ENCODE results near the gene HSP90AB1.

HSP90AB1 gene

DNA sequence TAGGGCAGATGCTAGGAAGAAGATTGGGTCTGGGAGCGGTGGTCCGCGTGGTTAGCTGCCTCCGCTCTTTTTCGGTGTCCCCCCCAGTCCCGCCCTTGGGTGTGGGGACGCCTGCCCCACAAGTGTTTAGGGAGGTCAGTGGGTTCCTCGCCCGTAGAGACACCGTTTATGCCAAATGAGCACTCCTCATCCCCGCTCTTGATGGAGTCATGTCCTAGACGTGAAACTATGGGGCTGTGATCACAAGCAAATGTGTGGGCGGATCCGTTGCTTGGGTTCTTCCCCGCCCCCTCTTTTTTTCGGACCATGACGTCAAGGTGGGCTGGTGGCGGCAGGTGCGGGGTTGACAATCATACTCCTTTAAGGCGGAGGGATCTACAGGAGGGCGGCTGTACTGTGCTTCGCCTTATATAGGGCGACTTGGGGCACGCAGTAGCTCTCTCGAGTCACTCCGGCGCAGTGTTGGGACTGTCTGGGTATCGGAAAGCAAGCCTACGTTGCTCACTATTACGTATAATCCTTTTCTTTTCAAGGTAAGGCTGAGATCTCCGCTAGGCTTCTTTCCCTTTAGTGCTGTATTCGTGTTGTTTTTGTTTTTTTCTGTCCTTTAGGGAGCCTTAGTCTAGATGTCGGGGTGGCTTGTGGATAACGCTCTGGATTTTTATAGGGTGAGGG, at the start of gene HSP90AB1:
HSP90AB1 (plus strand) TSS at position 439 of the 675 bp plus-strand sequence. CDS start 1,529 bp downstream, outside the sequence.
- DNase-seq = peak; percentile 85

- no peak for DNase-seq
Observed at GRCh38 chr6:44198684-44199083, 48.2 kb upstream of the HSP90AB1 start.

DNA sequence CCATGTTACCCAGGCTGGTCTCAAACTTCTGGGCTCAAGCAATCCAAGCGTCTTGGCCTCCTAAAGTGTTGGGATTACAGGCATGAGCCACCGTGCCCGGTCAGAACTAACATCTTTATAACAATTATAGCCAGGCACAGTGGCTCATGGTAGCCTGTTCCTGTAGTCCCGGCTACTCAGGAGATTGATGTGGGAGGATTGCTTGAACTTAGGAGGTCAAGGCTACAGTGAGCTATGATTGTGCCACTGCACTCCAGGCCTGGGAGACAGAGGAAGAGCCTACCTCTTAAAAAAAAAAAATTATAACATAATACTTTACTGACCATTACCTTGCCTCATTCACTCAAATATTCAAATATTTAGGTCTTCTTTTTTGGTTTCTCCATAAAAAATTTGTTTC, 47.0 kb upstream of the HSP90AB1 start:
- no peak for DNase-seq

GRCh38 chr6:44201200-44201599, 45.7 kb upstream of the HSP90AB1 start:
- DNase-seq = no peak

GRCh38 chr6:44201638-44202303, 45.1 kb upstream of the HSP90AB1 start:
- no peak for DNase-seq

DNA sequence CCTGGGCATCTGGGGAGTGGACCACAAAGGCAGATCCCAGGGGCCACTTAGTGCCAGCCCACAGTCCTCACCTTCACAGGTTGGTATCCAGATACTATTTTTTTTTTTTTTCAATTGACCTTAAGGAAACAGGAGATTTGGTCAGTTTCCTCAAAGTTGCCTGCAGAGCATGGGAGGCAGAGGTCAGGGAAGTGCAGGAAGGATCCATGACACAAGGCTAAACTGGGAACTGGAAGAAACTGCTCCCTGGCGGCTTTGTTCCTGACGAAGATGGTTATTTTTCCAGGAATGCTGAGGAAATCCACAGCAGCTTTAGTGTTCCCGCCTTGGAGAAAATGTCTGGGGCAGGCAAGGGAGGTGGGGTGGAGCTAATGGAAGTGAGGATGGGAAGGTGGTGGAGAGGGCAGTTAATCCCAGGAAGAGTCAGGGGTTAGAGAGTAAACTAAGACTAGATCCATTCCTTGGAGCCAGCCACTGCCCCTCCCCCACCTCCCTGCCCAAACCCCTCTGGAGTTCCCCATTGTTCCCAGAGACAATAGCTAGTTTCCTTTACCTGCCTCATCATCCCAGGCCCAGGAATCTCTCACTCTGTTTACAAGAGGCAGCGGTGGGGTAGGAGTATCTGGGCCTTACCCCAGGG, 44.4 kb upstream of the HSP90AB1 start:
- DNase-seq = no peak

DNA sequence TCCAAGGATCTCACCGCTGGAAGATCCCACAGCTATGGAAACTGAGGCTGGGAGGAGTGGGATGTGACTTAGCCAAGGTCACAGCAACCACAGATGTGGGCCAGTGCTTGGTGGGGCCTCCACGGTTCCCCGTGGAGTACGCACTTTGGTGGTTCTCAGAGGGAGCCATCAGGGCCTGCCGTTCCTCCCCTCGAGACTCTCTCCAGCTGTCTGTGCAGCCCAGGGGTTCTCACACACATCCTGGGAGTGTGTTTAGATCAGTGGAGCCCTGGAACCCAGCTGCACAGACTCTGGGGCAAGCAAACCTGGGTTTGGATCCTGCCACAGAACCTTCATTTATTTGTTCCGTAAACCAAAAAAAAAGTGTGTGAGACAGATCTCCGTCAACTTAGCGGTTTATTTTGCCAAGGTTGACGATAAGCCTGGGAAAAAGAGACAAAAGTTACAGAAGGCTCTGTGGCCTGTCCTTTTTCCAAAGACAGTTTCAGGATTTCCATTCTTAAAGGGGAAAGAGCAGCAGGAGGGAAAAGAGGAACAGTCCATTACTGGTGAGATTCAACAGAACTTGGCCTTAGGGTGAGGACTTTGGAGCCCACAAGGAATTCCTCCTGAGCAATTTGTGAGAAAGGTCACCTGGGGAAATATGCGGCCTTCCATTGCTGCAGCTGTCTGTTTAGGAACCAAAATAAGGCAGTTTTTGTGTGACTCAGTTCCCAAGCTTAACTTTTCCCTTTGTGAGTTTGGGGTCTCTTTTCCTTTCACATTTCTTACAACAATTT, 43.7 kb upstream of the HSP90AB1 start:
- DNase-seq = no peak

DNA sequence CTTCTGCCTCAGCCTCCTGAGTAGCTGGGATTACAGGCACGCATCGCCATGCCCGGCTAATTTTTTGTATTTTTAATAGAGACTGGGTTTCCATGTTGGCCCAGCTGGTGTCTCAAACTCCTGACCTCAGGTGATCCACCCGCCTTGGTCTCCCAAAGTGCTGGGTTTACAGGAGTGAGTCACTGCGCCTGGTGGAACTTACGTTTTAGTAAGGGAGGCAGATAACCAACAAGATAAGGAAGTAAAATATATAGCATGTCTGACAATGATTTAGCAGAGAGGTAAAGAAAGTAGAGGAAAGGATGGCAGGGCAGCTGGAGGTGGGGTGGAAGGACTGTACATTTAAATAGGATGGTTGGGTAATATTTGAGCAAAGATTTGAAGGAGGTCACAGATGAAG, 42.9 kb upstream of the HSP90AB1 start:
- no peak for DNase-seq

DNA sequence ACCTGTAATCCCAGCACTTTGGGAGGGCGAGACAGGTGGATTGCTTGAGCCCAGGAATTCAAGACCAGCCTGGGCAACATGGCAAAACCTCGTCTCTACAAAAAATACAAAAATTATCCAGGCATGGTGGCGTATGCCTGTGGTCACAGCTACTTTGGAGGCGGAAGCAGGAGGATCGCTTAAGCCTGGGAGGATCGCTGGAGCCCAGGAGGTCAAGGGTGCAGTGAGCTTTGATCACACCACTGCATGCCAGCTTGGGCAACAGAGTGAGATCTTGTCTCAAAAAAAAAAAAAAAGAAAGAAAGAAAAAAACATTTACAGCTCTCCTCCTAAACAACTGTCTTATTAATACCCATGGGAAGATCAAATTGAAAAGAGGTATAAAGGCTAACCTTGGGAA, 38.9 kb upstream of the HSP90AB1 start:
- DNase-seq = no peak

DNA sequence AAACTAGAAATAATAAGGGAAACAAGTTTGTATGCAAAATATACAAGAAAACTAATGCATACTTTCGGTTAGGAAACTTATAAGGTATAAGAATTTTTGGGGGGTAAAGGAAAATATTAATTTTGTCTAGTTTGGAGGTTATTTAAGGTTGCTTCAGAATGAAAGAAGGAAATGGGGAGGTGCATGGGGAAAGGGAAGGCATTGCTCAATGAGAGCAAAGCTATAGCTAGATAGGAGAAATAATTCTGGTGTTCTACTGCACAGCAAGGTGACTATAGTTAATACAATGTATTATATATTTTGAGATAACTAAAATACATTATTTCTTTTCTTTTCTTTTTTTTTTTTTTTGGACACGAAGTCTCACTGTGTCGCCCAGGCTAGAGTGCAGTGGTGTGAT, 35.6 kb upstream of the HSP90AB1 start:
- no peak for DNase-seq

DNA sequence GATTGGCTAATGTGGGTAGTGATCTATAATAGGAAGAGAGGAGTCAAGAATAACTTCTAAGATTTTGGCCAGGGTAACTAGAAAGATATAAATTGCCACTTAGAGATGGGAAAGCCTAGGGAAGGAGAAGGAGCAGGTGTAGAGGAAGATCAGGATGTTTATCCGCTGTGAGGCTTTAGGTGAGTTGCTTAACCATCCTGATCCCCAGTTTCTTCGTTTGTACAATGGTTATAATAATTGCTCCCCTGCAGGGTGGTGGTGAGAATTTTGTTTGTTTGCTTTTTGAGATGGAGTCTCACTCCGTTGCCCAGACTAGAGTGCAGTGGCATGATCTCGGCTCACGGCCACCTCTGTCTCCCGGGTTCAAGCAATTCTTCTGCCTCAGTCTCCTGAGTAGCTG, 32.6 kb upstream of the HSP90AB1 start:
- DNase-seq = no peak

GRCh38 chr6:44216677-44217331, 30.1 kb upstream of the HSP90AB1 start, which contains the start of gene MYMX:
Gene MYMX, plus strand, starts transcription at chr6:44216926. Its CDS starts 546 bp downstream, at chr6:44217472.
- DNase-seq = no peak

GRCh38 chr6:44217332-44218143, 29.4 kb upstream of the HSP90AB1 start:
- DNase-seq = no peak

DNA sequence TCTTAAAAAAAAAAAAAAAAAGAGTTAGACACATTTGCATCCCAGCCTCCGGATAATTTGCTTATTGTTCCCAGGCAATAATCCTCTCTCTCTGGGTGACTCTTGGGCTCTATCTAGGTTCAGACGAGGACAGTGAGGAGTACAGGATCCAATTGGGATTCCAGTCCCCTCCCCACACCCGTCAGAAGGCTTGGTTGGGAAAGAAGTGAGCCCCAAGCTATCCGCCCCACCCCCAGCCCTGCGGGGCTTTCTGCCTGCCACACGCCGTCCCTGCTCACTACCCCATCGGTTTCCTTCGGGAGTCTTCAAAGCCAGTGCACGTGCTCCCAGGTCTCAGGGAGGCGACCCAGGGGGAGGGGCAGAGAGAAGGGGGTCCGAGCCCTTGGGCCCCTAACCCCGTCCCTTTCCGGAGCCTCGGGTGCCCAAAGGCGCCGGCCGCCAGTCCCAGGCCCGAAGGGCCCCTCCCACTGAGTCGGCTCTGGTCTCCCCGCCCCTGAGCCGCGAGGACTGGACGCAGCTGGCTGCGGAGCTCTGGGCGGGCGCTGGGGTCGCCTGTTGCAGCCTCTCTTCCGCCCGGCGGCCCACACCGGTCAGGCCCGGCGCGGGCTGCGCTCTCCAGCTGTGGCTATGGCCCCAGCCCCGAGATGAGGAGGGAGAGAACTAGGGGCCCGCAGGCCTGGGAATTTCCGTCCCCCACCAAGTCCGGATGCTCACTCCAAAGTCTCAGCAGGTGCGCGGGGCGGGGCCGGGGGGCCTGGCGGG, 27.7 kb upstream of the HSP90AB1 start:
- DNase-seq = no peak

GRCh38 chr6:44219815-44220784, 26.8 kb upstream of the HSP90AB1 start:
- DNase-seq = no peak

DNA sequence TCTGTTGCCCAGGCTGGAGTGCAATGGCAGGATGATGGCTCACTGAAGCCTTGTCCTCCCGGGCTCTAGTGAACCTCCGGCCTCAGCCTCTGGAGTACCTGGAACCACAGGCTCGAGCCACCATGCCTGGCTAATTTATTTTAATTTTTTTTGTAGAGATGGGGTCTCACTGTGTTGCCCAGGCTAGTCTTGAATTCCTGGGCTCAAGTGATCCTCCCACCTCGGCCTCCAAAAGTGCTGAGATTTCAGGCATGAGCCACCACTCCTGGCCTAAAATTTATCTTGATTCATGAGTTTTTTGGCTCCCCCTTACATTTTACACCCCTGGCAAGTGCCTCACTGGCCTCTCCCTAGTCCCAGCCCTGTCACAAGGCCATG, 26.0 kb upstream of the HSP90AB1 start:
- DNase-seq = no peak

DNA sequence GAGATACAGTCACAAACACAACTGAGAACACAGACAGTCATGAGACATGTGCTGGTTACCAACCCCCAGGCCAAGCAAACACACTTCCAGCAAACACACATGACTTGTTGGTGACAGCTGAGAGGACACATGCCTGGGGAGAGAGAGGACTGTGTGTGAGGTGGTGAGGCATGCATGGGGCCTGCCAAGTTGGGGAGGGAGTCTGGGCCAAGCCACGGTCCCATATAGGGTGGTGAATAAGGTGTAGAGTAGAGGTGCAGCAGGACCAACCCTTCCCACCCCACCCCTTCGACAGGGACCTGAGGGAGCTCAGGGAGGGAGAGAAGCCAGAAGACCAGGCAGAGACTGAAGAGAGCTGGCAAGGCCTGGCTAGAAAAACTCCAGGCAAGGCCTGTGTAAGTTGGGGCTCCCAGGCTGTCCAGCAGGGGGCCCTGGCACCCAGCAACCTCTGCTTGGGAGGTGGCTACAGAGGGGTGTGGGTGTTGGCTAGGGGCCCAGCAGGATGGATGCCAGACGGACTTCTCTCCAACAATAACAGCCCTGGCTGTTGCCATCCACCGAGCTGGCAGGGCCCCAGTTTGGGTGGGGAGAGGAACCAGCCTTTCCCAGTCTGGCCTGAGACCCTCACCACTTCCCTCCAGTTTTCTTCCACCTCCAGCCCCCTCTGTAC, 25.5 kb upstream of the HSP90AB1 start:
- DNase-seq = peak; percentile 8

DNA sequence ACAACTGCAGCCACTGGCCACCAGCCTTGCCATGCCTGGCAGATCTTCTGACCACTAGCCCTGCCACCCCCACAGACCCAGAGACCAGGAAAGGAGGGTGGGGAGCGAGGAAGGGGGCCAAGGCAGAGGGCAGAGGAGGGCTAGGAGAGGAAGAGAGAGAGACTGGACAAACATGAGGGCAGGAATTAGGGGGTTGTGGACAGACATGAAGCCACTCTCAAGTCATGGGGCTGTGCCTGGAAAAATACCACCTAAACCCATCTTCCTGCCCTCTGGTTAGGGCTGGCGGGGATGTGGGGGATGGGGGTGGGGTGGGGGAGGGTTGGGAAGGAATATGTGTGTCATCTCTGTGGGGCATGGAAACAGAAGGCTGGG, 25.0 kb upstream of the HSP90AB1 start:
- no peak for DNase-seq

Measured in SIG-M5 (cell line).